Measurements from ENCODE around the gene RPL27A. TPM values are rescaled to one million over a fixed set of nuclear protein-coding genes. Genes with fewer than 3 reads are reported as not detected.

The RPL27A gene
- total and polyA plus RNA-seq, 2 of the 8 experiments (the other 6 are each of a cell fraction or from before 2014, with no cell fraction given), result 1,756 to 1,777 TPM

DNA sequence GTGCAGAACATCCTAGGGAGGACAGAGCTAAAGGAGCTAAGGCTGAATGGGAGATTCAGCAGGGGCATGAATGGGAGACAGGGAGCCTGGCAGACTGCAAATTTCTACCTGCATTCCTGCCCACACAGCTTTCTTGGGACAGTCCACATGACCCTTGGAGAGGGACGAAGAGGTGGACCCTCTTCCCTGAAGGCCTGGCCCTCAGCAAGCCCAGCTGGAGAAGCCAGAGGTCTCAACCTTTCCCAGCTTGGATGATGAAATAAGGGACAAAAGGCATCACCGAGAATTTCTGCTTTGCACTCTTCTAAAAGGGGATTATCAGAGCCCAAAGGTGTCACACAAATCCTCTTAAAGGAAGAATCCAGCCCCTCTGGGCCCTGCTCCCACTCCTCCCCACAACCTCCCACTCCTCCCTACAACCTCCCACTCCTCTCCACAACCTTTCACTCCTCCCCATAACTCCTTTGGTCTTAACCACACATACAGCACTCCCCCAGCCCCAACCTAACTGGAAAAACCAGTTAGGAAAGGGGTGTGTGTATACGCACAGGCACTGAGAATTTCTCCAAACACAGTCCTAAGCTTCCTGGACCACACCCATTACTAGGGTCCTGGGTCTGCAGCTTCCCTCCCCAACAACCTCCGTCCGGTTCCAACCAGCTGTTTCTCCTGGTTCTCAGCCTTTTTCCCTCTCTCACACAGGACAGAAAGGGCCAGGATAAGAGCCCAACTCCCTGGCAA, 38.4 kb downstream of the RPL27A start:
- Histone ChIP-seq H2BK120ac (replicated peaks; ENCODE audit: low read depth, low read length) (no peak overlapping the region), H2AK5ac (ENCODE audit: low read depth, low read length) (peak overlapping the region; percentile 65; the same call in 1 of the 2 replicates), H3K27ac (ENCODE audit: low read depth, low read length) (no peak overlapping the region), H2BK15ac (ENCODE audit: low read length) (no peak overlapping the region), H4K5ac (ENCODE audit: insufficient read length, low read depth, low read length) (no peak overlapping the region), H3K9ac (replicated peaks in 1 of 4; ENCODE audit: extremely low read depth in 1 of 4, low read depth in 3 of 4, low read length in 3 of 4) (no peak overlapping the region), H3K9me3 (ENCODE audit: insufficient read depth in 2 of 2, low read depth in 1 of 2, low read length in 1 of 2) (no peaks in the 10 kb centered on the region), H2BK12ac (ENCODE audit: low read depth, low read length) (peak overlapping the region; percentile 68; the same call in 1 of the 2 replicates), H2AFZ (ENCODE audit: low read length) (no peak overlapping the region), H4K8ac (ENCODE audit: extremely low read depth, insufficient read depth, low read length) (no peak overlapping the region), H3K79me1 (ENCODE audit: low read depth, low read length) (peaks cover 3% of the 10 kb centered on the region; the same call in 1 of the 2 replicates), H3K23me2 (ENCODE audit: low read depth, low read length) (no peaks in the 10 kb centered on the region), H3K36me3 (ENCODE audit: control insufficient read depth in 2 of 4, insufficient read depth in 4 of 4, low read length in 3 of 4) (peaks cover 0 to 6% (median 0%) of the 10 kb centered on the region in 4 experiments; a peak in 1 of 8 replicates), H3K14ac (ENCODE audit: insufficient read length) (no peak overlapping the region), H3K4me3 (ENCODE audit: extremely low read depth in 1 of 4, insufficient read depth in 2 of 4, low read depth in 3 of 4, low read length in 4 of 4) (no peak overlapping the region), H2BK20ac (ENCODE audit: low read length) (0 out of 2 replicates have a peak overlapping the region, but pooled peaks have one; percentile 72), H3K27me3 (replicated peaks in 1 of 4; ENCODE audit: control insufficient read depth in 3 of 4, extremely low read depth in 1 of 4, insufficient read depth in 3 of 4, low read length in 3 of 4) (no peaks in the 10 kb centered on the region), H2BK5ac (ENCODE audit: low read depth, low read length) (peak overlapping the region; percentile 7), H3K23ac (ENCODE audit: insufficient read length) (no peak overlapping the region), H3K56ac (replicated peaks; ENCODE audit: insufficient read length, low read depth, low read length) (no peak overlapping the region), H4K91ac (replicated peaks; ENCODE audit: insufficient read length, low read length) (no peak overlapping the region), H4K20me1 (replicated peaks in 1 of 2; ENCODE audit: control insufficient read depth in 1 of 2, insufficient read depth in 2 of 2, low read length in 2 of 2) (no peaks in the 10 kb centered on the region), H3K4me2 (ENCODE audit: insufficient read depth in 1 of 2, low read depth in 2 of 2, low read length in 2 of 2) (no peak overlapping the region), H3K79me2 (ENCODE audit: control insufficient read depth in 1 of 2, insufficient read depth in 2 of 2, low read length in 2 of 2) (no peaks in the 10 kb centered on the region), H3K18ac (ENCODE audit: extremely low read depth, low read length) (no peak overlapping the region; the same call in none of the 2 replicates), H3K4ac (replicated peaks; ENCODE audit: insufficient read length, low read depth, low read length) (no peak overlapping the region), H3K4me1 (replicated peaks in 1 of 4; ENCODE audit: control insufficient read depth in 3 of 4, insufficient read depth in 4 of 4, low read length in 3 of 4) (peaks cover 0 to 17% (median 11%) of the 10 kb centered on the region in 4 experiments; a peak in 4 of 7 replicates)
- FAIRE-seq (no peak), DNase-seq (ENCODE audit: low read depth in 1 of 2, low spot score in 2 of 2) (no peak)
- ChIA-PET POLR2A (ENCODE audit: partially characterized antibody) (interaction anchor here (1.0 to 4.2 kb wide), 5 partner anchors 20 to 90 kb away, joined by 3 to 24 read pairs (median 4); partner anchors contain the start of genes RPL27A and TRIM66), CTCF (ENCODE audit: partially characterized antibody) (interaction anchor here (1.0 to 2.6 kb wide), 7 partner anchors 9 to 239 kb away, joined by 3 to 9 read pairs (median 5); no protein-coding TSS in a partner anchor)
- 83% methylated on average over 4 of the region's 5 CpGs; no CpG with 5 or more reads in 1 of the 2 experiments for WGBS, 2 experiments (ENCODE audit: extremely low coverage in 1 of 2, insufficient coverage in 1 of 2, insufficient read length in 1 of 2, insufficient replicate concordance in 2 of 2, low coverage in 1 of 2, low lambda C conversion rate in 2 of 2, missing lambda C conversion rate in 1 of 2)
- TF ChIP-seq TAF1 (IDR thresholded peaks at IDR 0.05; ENCODE audit: low read depth, low read length), result no peak
- TF ChIP-seq, protein P1, sequence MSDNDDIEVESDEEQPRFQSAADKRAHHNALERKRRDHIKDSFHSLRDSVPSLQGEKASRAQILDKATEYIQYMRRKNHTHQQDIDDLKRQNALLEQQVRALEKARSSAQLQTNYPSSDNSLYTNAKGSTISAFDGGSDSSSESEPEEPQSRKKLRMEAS (IDR thresholded peaks at IDR 0.05), result no peak
- no peak for TF ChIP-seq RFX5 (IDR thresholded peaks at IDR 0.05; ENCODE audit: borderline replicate concordance, low read depth, low read length)
- TF ChIP-seq BRCA1 (IDR thresholded peaks at IDR 0.05; ENCODE audit: low read depth, low read length), result no peak
- TF ChIP-seq NANOG (IDR thresholded peaks at IDR 0.05; ENCODE audit: insufficient read depth, low read depth, low read length, poor library complexity, severe bottlenecking), result no peak
- no peak for TF ChIP-seq CBX5 (IDR thresholded peaks at IDR 0.05; ENCODE audit: low read depth, low read length)
- no peak for TF ChIP-seq SP2 (IDR thresholded peaks at IDR 0.05; ENCODE audit: low read length)
- no peak for TF ChIP-seq PHF8 (conservative IDR thresholded peaks at IDR 0.05; ENCODE audit: low read depth, low read length)
- TF ChIP-seq POU5F1 (IDR thresholded peaks at IDR 0.05; ENCODE audit: low read depth, low read length), result no peak
- no peak for TF ChIP-seq TAF7 (optimal IDR thresholded peaks at IDR 0.05; ENCODE audit: borderline replicate concordance, low read depth, low read length)
- TF ChIP-seq MAFK (IDR thresholded peaks at IDR 0.05; ENCODE audit: low read depth, low read length), result no peak

Data from H1 (cell line).